Measurements from ENCODE around the gene TINAGL1. TPM values are rescaled to one million over a fixed set of nuclear protein-coding genes. Genes with fewer than 3 reads are reported as not detected.

TINAGL1 gene
- total and polyA plus RNA-seq, 2 donors (not counting 1 experiment from before 2014, with no cell fraction given): 3.0 to 92.5 TPM

- Histone ChIP-seq H3K27me3 (ENCODE audit: control insufficient read depth, insufficient read depth, low read length) (peaks cover 7% of the 10 kb centered on the region), H3K27ac (ENCODE audit: insufficient read depth, low read length) (no peak overlapping the region), H3K9ac (ENCODE audit: insufficient read depth, low read length) (no peak overlapping the region), H4K20me1 (ENCODE audit: control insufficient read depth, extremely low read depth, insufficient read depth, low read length) (no peaks in the 10 kb centered on the region), H3K4me1 (ENCODE audit: control insufficient read depth, extremely low read depth, insufficient read depth, low read length) (peaks cover 12% of the 10 kb centered on the region), H3K36me3 (ENCODE audit: control insufficient read depth, insufficient read depth, low read length) (no peaks in the 10 kb centered on the region), H3K79me2 (ENCODE audit: control insufficient read depth, insufficient read depth, low read length) (no peaks in the 10 kb centered on the region), H3K9me3 (ENCODE audit: control insufficient read depth, insufficient read depth, low read depth, low read length) (no peaks in the 10 kb centered on the region), H3K4me2 (ENCODE audit: extremely low read depth, insufficient read depth, low read length) (no peak overlapping the region), H2AFZ (ENCODE audit: low read length) (no peak overlapping the region), H3K4me3 (replicated peaks in 1 of 4; ENCODE audit: control extremely low read depth in 1 of 4, insufficient read depth in 1 of 4, low read depth in 3 of 4, low read length in 4 of 4) (no peak overlapping the region)
- DNase-seq (ENCODE audit: low read depth in 2 of 2): no peak
- TF ChIP-seq, protein P1, sequence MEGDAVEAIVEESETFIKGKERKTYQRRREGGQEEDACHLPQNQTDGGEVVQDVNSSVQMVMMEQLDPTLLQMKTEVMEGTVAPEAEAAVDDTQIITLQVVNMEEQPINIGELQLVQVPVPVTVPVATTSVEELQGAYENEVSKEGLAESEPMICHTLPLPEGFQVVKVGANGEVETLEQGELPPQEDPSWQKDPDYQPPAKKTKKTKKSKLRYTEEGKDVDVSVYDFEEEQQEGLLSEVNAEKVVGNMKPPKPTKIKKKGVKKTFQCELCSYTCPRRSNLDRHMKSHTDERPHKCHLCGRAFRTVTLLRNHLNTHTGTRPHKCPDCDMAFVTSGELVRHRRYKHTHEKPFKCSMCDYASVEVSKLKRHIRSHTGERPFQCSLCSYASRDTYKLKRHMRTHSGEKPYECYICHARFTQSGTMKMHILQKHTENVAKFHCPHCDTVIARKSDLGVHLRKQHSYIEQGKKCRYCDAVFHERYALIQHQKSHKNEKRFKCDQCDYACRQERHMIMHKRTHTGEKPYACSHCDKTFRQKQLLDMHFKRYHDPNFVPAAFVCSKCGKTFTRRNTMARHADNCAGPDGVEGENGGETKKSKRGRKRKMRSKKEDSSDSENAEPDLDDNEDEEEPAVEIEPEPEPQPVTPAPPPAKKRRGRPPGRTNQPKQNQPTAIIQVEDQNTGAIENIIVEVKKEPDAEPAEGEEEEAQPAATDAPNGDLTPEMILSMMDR (conservative IDR thresholded peaks at IDR 0.05 in 1 of 2, IDR thresholded peaks at IDR 0.05 in 1 of 2; ENCODE audit: low read depth in 1 of 2, low read length in 2 of 2): no peak
- no peak for TF ChIP-seq EZH2 (IDR thresholded peaks at IDR 0.05; ENCODE audit: low read length, missing control alignments)
Measured at GRCh38 chr1:31621847-31622730, 45.8 kb downstream of the TINAGL1 start.

DNA sequence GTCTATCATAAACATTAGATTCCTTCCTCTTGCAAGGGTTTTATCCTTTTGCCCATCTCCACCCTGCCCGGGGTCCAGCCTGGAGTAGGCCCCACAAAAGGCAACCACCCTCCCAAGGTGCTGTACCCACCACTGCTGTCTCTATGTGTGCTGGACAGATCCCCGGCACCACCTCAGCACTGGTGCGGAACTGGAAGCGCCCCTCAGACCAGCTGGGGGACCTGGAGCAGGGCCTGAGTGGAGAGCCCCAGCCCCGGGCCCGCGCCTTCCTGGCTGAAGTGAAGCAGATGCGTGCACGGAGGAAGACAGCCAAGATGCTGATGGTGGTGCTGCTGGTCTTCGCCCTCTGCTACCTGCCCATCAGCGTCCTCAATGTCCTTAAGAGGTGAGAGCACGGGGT lies 47.0 kb downstream of the TINAGL1 start:
- Histone ChIP-seq H3K27me3 (ENCODE audit: control insufficient read depth, insufficient read depth, low read length) (peaks cover 5% of the 10 kb centered on the region), H3K9ac (ENCODE audit: insufficient read depth, low read length) (no peak overlapping the region), H3K4me1 (ENCODE audit: control insufficient read depth, extremely low read depth, insufficient read depth, low read length) (peaks cover 18% of the 10 kb centered on the region), H3K4me2 (ENCODE audit: extremely low read depth, insufficient read depth, low read length) (no peak overlapping the region), H3K9me3 (ENCODE audit: control insufficient read depth, insufficient read depth, low read depth, low read length) (no peaks in the 10 kb centered on the region), H3K4me3 (replicated peaks in 1 of 4; ENCODE audit: control extremely low read depth in 1 of 4, insufficient read depth in 1 of 4, low read depth in 3 of 4, low read length in 4 of 4) (no peak overlapping the region), H4K20me1 (ENCODE audit: control insufficient read depth, extremely low read depth, insufficient read depth, low read length) (no peaks in the 10 kb centered on the region), H3K27ac (ENCODE audit: insufficient read depth, low read length) (no peak overlapping the region), H2AFZ (ENCODE audit: low read length) (no peak overlapping the region), H3K36me3 (ENCODE audit: control insufficient read depth, insufficient read depth, low read length) (peaks cover 2% of the 10 kb centered on the region), H3K79me2 (ENCODE audit: control insufficient read depth, insufficient read depth, low read length) (no peaks in the 10 kb centered on the region)
- no peak for DNase-seq (ENCODE audit: low read depth in 2 of 2)
- TF ChIP-seq, protein P1 (conservative IDR thresholded peaks at IDR 0.05 in 1 of 2, IDR thresholded peaks at IDR 0.05 in 1 of 2; ENCODE audit: low read depth in 1 of 2, low read length in 2 of 2): no peak
- no peak for TF ChIP-seq EZH2 (IDR thresholded peaks at IDR 0.05; ENCODE audit: low read length, missing control alignments)

- Histone ChIP-seq H3K9ac (ENCODE audit: insufficient read depth, low read length) (no peak overlapping the region), H3K27me3 (ENCODE audit: control insufficient read depth, insufficient read depth, low read length) (no peaks in the 10 kb centered on the region), H4K20me1 (ENCODE audit: control insufficient read depth, extremely low read depth, insufficient read depth, low read length) (no peaks in the 10 kb centered on the region), H3K79me2 (ENCODE audit: control insufficient read depth, insufficient read depth, low read length) (no peaks in the 10 kb centered on the region), H3K4me2 (ENCODE audit: extremely low read depth, insufficient read depth, low read length) (no peak overlapping the region), H2AFZ (ENCODE audit: low read length) (no peak overlapping the region), H3K4me1 (ENCODE audit: control insufficient read depth, extremely low read depth, insufficient read depth, low read length) (peaks cover 18% of the 10 kb centered on the region), H3K4me3 (replicated peaks in 1 of 4; ENCODE audit: control extremely low read depth in 1 of 4, insufficient read depth in 1 of 4, low read depth in 3 of 4, low read length in 4 of 4) (no peak overlapping the region), H3K36me3 (ENCODE audit: control insufficient read depth, insufficient read depth, low read length) (peaks cover 2% of the 10 kb centered on the region), H3K27ac (ENCODE audit: insufficient read depth, low read length) (no peak overlapping the region), H3K9me3 (ENCODE audit: control insufficient read depth, insufficient read depth, low read depth, low read length) (no peaks in the 10 kb centered on the region)
- TF ChIP-seq EZH2 (IDR thresholded peaks at IDR 0.05; ENCODE audit: low read length, missing control alignments): no peak
- TF ChIP-seq, protein P1 (conservative IDR thresholded peaks at IDR 0.05 in 1 of 2, IDR thresholded peaks at IDR 0.05 in 1 of 2; ENCODE audit: low read depth in 1 of 2, low read length in 2 of 2): no peak
- DNase-seq (ENCODE audit: low read depth in 2 of 2): no peak
Measured at GRCh38 chr1:31624309-31624708, 48.0 kb downstream of the TINAGL1 start.

Measured in fibroblast of lung (primary cell).